OCI-LY3 (cell line): Measurements from ENCODE around the gene PARP12.

Experiments used
- H2AFZ ChIP-seq: fragments of 200-600, 300-600 bp; shearing (Covaris generic); 2 replicates; pipeline ENCODE4 v1.6.0; 2014; ENCODE audit warnings: antibody characterized with exemption, low read depth, low read length
- H3K27ac ChIP-seq: fragments of 200-600, 300-600 bp; sonication (generic); 2 replicates; pipeline ENCODE4 v1.5.1; 2014; ENCODE audit warnings: mild to moderate bottlenecking, low read length, moderate library complexity, mixed read lengths
- H3K27me3 ChIP-seq: fragments of 200-600, 300-600 bp; sonication (generic); 2 replicates; pipeline ENCODE4 v1.6.1; 2014; ENCODE audit warnings: low read depth, low read length, mixed read lengths
- H3K36me3 ChIP-seq: fragments of 200-600, 300-600 bp; sonication (generic); replicated peaks from 2 replicates; pipeline ENCODE3; 2014; ENCODE audit warnings: low read depth, low read length, mixed read lengths
- H3K4me1 ChIP-seq: fragments of 300-600, 200-600 bp; sonication (generic); 2 replicates; pipeline ENCODE4 v1.6.1; 2014; ENCODE audit warnings: low read length, mixed read lengths
- H3K4me2 ChIP-seq: fragments of 200-600, 300-600 bp; sonication (generic); 2 replicates; pipeline ENCODE4 v1.6.1; 2014; ENCODE audit warnings: low read length, mixed read lengths
- H3K4me3 ChIP-seq: fragments of 300-600, 200-600 bp; sonication (generic); 2 replicates; pipeline ENCODE4 v1.5.1; 2014; ENCODE audit warnings: antibody characterized with exemption, mild to moderate bottlenecking, low read length, moderate library complexity
- H3K79me2 ChIP-seq: fragments of 300-600, 200-600 bp; shearing (Covaris generic); 2 replicates; pipeline ENCODE4 v1.6.1; 2014; ENCODE audit warnings: mild to moderate bottlenecking, low read length, mixed read lengths
- H3K9ac ChIP-seq: fragments of 300-600, 200-600 bp; shearing (Covaris generic); 2 replicates; pipeline ENCODE4 v1.6.0; 2014; ENCODE audit warnings: mild to moderate bottlenecking, low read length, moderate library complexity
- H3K9me3 ChIP-seq: fragments of 200-600, 300-600 bp; shearing (Covaris generic); 2 replicates; pipeline ENCODE4 v1.6.1; 2014; ENCODE audit warnings: low read length, mixed read lengths; ENCODE audit not compliant: insufficient read depth
- H4K20me1 ChIP-seq: fragments of 200-600, 300-600 bp; sonication (generic); 2 replicates; pipeline ENCODE4 v1.6.1; 2016; ENCODE audit warnings: low read length, mixed read lengths; ENCODE audit not compliant: insufficient read depth
- CTCF ChIP-seq: fragments of 200-600, 300-600 bp; sonication (generic); IDR thresholded peaks from 2 replicates; pipeline ENCODE4 v1.5.1; 2014; ENCODE audit warnings: antibody characterized with exemption, low read length, low read depth
- EZH2phosphoT487 ChIP-seq: fragments of 200-600 bp; shearing (Covaris generic); IDR thresholded peaks from 2 replicates; pipeline ENCODE4 v1.6.1; 2018; ENCODE audit warnings: antibody characterized with exemption, mixed run types, low read depth

Gene PARP12

GRCh38 chr7:139990571-139991268, 72.0 kb downstream of the PARP12 start:
- TF ChIP-seq EZH2phosphoT487, result no peak
- TF ChIP-seq CTCF, result no peak
- no peaks in the 10 kb centered on the region for H3K9me3 ChIP-seq
- no peaks in the 10 kb centered on the region for H3K27me3 ChIP-seq
- H3K27ac ChIP-seq, result no peak overlapping the region
- no peak overlapping the region for H3K9ac ChIP-seq
- H3K4me3 ChIP-seq, result no peak overlapping the region
- no peaks in the 10 kb centered on the region for H4K20me1 ChIP-seq
- no peaks in the 10 kb centered on the region for H3K79me2 ChIP-seq
- H3K4me1 ChIP-seq, result no peaks in the 10 kb centered on the region
- no peaks in the 10 kb centered on the region for H3K36me3 ChIP-seq
- H2AFZ ChIP-seq, result no peak overlapping the region
- no peak overlapping the region for H3K4me2 ChIP-seq

- H3K79me2 ChIP-seq, result no peaks in the 10 kb centered on the region
- H3K9ac ChIP-seq, result no peak overlapping the region
- H3K27ac ChIP-seq, result no peak overlapping the region
- no peaks in the 10 kb centered on the region for H4K20me1 ChIP-seq
- H3K4me1 ChIP-seq, result no peaks in the 10 kb centered on the region
- TF ChIP-seq CTCF, result no peak
- no peak for TF ChIP-seq EZH2phosphoT487
- H3K9me3 ChIP-seq, result no peaks in the 10 kb centered on the region
- H3K36me3 ChIP-seq, result no peaks in the 10 kb centered on the region
- H3K27me3 ChIP-seq, result no peaks in the 10 kb centered on the region
- H3K4me3 ChIP-seq, result no peak overlapping the region
- H3K4me2 ChIP-seq, result no peak overlapping the region
- no peak overlapping the region for H2AFZ ChIP-seq
Observed at GRCh38 chr7:139990142-139990535, 72.6 kb downstream of the PARP12 start.

GRCh38 chr7:139989366-139990141, 73.2 kb downstream of the PARP12 start:
- Histone ChIP-seq H3K9me3 (no peaks in the 10 kb centered on the region), H3K9ac (no peak overlapping the region), H3K4me2 (no peak overlapping the region), H3K4me1 (no peaks in the 10 kb centered on the region), H3K27me3 (no peaks in the 10 kb centered on the region), H3K27ac (no peak overlapping the region), H3K79me2 (no peaks in the 10 kb centered on the region), H3K36me3 (no peaks in the 10 kb centered on the region), H2AFZ (no peak overlapping the region), H3K4me3 (no peak overlapping the region), H4K20me1 (no peaks in the 10 kb centered on the region)
- TF ChIP-seq CTCF, result no peak
- no peak for TF ChIP-seq EZH2phosphoT487

- H4K20me1 ChIP-seq, result no peaks in the 10 kb centered on the region
- no peak overlapping the region for H3K4me2 ChIP-seq
- H3K4me3 ChIP-seq, result no peak overlapping the region
- no peak overlapping the region for H3K9ac ChIP-seq
- H3K4me1 ChIP-seq, result no peaks in the 10 kb centered on the region
- H3K36me3 ChIP-seq, result no peaks in the 10 kb centered on the region
- no peak overlapping the region for H3K27ac ChIP-seq
- no peak overlapping the region for H2AFZ ChIP-seq
- no peaks in the 10 kb centered on the region for H3K9me3 ChIP-seq
- H3K79me2 ChIP-seq, result no peaks in the 10 kb centered on the region
- peak; percentile 19; the same call in 1 of the 2 replicates for TF ChIP-seq CTCF
- no peak for TF ChIP-seq EZH2phosphoT487
- H3K27me3 ChIP-seq, result peaks cover 14% of the 10 kb centered on the region
Observed at GRCh38 chr7:139987691-139988516, 74.8 kb downstream of the PARP12 start.
